ENCODE measurements around the gene CAPN10.

- no peak for TF ChIP-seq CTCF (IDR thresholded peaks at IDR 0.05)
- TF ChIP-seq JUN (IDR thresholded peaks at IDR 0.05): no peak
- no peak for TF ChIP-seq JUNB (IDR thresholded peaks at IDR 0.05)
- TF ChIP-seq REST (IDR thresholded peaks at IDR 0.05): no peak
- TF ChIP-seq PHF8 (IDR thresholded peaks at IDR 0.05; ENCODE audit: borderline replicate concordance, low read depth): no peak
- no peak for TF ChIP-seq RARB (CRISPR knock-in tag; IDR thresholded peaks at IDR 0.05)
- no peak for TF ChIP-seq FOSL2 (IDR thresholded peaks at IDR 0.05)
- TF ChIP-seq FOSL2 (CRISPR knock-in tag; IDR thresholded peaks at IDR 0.05): no peak
- no peak for TF ChIP-seq POLR2A (IDR thresholded peaks at IDR 0.05; ENCODE audit: low read length)
- no peak for TF ChIP-seq CHD2 (IDR thresholded peaks at IDR 0.05; ENCODE audit: low read length, partially characterized antibody)
- no peak for TF ChIP-seq MAFK (IDR thresholded peaks at IDR 0.05; ENCODE audit: partially characterized antibody)
- TF ChIP-seq EHMT2 (IDR thresholded peaks at IDR 0.05; ENCODE audit: low read depth): no peak
- TF ChIP-seq FOXS1 (CRISPR knock-in tag; IDR thresholded peaks at IDR 0.05): no peak
- no peak for TF ChIP-seq SREBF2 (IDR thresholded peaks at IDR 0.05)
- TF ChIP-seq PBX3 (IDR thresholded peaks at IDR 0.05): no peak
Measured at GRCh38 chr2:240636563-240637115, 50.1 kb downstream of the CAPN10 start.
